HuH-7.5 (cell line): ENCODE data around the gene DTNBP1.

ENCODE experiments used
- DNase-seq: peaks from one replicate; pipeline ENCODE4 v3.0.0; 2011; ENCODE audit warnings: low spot score

The DTNBP1 gene

GRCh38 chr6:15588971-15589634 is 73.7 kb downstream of the DTNBP1 start:
- no peak for DNase-seq

DNA sequence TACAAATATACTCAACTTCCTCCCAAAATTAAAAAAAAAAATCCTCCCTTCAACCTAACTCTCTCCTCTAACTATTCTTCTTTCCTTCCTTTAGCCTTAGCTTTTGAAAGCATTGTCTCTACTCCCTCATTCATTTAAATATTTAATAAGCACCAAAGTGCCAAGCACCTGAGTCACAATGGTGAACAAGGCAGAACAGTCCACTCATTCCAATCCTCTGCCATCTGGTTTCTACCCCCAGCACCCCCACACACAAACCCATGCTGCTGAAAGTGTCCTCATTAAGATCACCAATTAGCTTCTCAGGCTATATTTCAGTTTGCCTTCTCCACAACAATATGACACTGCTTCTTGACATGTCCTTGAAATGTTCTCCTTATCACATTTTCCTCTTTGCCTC is 76.3 kb downstream of the DTNBP1 start:
- no peak for DNase-seq

GRCh38 chr6:15585760-15586214 is 77.0 kb downstream of the DTNBP1 start:
- no peak for DNase-seq

- no peak for DNase-seq
These were observed 80.3 kb downstream of the DTNBP1 start for GRCh38 chr6:15582499-15582898.

- DNase-seq: no peak
These were observed 81.1 kb downstream of the DTNBP1 start for GRCh38 chr6:15581751-15582150.

DNA sequence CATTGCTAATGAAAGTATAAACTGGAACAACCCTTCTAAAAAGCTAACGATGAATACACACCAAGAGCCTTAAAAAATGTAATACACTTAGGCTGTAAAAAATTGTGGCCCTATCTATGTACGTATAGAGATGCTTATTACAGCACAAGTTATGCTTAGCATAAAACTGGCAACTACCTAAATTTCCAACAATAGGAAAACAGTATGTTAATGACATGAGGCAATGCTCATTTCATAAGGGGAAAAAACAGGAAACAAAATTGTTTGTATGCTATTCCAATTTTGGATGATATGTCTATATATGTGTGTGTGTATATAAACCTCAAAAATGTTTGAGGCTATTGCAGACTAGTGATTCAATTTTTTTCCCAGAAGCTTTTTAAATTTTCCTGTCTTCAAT is 82.5 kb downstream of the DTNBP1 start:
- DNase-seq: no peak

DNA sequence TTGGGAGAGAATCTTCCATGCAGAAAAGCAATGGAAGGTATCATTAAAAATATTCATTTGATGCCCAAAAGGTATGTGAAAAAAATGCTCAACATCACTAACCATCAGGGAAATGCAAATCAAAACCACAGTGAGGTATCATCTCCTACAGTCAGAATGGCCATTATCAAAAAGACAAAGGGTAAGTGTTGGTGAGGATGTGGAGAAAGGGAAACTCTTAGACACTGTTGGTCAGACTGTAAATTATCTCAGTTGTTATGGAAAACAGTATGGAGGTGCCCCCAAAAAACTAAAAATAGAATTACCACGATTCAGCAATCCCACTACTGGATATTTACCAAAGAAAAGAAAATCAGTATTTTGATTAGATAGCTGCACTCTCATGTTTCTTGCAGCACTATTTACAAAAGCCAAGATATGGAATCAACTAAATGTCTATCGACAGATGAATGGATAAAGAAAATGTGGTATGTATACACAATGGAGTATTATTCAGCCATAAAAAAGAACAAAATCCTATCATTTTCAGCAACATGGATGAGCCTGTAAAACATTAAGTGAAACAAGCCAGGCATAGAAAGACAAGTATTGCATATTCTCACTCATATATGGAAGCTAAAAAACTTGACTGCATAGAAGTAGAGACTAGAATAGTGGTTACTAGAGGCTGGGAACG is 84.0 kb downstream of the DTNBP1 start:
- no peak for DNase-seq

- DNase-seq: no peak
These were observed 85.2 kb downstream of the DTNBP1 start for GRCh38 chr6:15577550-15578171.

- no peak for DNase-seq
These were observed 85.7 kb downstream of the DTNBP1 start for GRCh38 chr6:15577106-15577505.

DNA sequence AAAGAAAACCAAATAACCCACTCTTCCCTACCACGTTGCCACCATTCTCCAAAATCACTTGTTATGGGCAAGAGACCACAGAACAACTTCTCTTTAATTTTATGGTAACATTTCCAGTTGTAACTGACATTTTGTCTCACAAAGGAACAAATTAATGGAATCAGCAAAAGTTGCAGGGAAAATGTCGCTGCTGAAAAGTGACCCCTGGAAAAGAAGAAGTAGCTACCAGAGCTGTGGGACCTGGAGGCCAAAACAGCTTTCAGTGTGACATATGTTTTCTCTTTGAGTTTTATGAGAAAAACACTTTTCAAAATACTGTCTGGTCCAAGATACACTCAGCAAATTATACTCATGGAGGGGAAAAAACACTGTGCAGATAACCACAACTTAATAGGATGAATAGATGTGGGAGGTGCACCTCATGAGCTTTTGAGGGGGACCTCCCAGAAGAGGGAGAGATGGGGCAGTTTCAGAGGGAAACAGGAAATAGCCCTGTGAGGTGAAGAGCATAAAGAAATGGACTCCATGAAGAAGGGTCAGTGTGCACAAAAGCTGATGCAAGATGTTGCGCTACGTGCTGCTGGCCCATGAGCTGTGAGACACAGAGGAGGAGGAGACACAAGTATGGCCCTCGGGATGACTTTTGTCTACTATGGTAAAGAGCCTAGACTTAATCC is 87.3 kb downstream of the DTNBP1 start:
- DNase-seq: no peak

DNA sequence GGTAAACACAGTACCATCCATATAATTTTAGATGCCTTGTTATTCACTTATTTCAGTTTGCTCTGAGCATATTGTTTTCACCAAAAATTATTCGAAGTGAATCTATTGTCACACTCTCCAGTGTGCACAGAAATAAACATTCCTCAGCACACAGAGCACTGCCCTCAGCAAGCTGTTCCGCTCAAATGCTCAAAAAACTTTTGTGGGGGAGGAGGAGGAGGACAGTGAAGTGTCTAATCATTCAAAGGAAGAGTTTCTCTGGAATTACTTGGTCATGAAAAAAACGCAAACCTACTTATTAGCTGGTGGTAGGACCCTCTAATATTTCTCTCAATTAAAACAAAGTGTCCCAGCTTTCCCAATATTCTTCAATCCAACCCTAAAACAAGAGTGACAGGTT is 88.3 kb downstream of the DTNBP1 start:
- no peak for DNase-seq

DNA sequence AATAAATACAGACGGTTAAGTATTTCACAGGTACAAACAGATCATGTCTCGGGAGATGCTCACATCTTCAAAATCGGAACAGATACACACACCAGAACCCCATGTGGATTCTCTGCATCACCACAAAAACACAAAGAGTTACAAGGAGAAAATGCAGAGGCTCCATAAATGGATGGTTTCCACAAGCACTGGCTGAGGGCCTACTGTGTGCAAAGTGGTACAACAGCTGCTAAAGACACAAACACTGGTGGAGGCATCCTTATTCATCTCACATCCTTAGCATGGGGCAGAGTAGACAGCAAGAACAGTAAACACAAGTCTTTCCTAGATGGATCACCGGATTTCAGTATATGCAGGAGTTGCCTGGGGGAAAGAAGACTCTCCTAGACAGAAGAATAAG is 88.8 kb downstream of the DTNBP1 start:
- DNase-seq: no peak

GRCh38 chr6:15573384-15573783 is 89.4 kb downstream of the DTNBP1 start:
- DNase-seq: no peak

GRCh38 chr6:15572296-15573016 is 90.4 kb downstream of the DTNBP1 start:
- DNase-seq: no peak

DNA sequence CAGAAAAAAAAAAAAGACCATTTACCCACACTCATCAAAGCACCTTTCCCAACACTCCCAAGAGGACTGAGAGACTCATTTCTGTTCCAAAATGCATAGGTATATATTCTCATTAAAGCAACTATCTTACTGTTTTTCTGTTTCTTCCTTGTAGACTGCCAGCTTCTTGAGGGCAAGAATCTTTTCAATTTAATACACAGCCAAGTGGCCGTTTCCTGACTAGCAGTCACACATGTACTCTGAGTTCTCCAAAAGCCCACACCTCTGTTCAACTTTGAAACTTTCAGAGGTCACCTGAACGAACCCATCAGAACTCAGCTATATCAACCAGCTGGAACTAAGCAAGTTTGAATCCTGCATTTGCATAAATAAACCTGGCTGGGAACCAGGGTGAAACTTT is 92.7 kb downstream of the DTNBP1 start:
- DNase-seq: no peak

GRCh38 chr6:15569035-15569995 is 93.5 kb downstream of the DTNBP1 start:
- no peak for DNase-seq

GRCh38 chr6:15562977-15563376 is 99.9 kb downstream of the DTNBP1 start:
- no peak for DNase-seq

- DNase-seq: no peak
These were observed 101.2 kb downstream of the DTNBP1 start for GRCh38 chr6:15561447-15562199.

GRCh38 chr6:15560713-15561112 is 102.1 kb downstream of the DTNBP1 start:
- DNase-seq: no peak

GRCh38 chr6:15557174-15557573 is 105.7 kb downstream of the DTNBP1 start:
- no peak for DNase-seq
